DMS53 treated with DMSO at 0.1 percent for 48 hours (cell line): Measurements from ENCODE around the gene ZCCHC10.
"Not testable (repeated sequence)": the region's sequence is repeated elsewhere in the genome, so short reads cannot be mapped to it uniquely, and the experiment has no call there.

ENCODE experiments used
- DNase-seq: peaks from one replicate; lab custom pipeline; 2025; ENCODE audit not compliant: unreplicated experiment; lab: John Stamatoyannopoulos, UW

Gene ZCCHC10

DNA sequence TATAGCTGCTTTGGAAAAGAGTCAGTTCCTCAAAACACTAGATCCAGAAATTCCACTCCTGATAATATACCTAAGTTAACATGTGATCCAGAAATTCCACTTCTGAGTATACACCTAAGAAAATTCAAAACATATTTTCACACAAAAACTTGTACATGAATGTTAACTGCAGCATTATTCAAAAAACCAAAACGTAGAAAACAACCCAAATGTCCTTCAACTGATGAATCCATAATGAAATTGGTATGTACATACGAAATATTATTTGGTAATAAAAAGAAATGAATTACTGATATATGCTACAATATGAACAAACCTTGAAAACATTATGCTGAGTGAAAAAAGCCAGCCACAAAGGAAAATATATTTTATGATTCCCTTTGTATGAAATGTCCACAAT lies 46.4 kb downstream of the ZCCHC10 start:
- no peak for DNase-seq

DNA sequence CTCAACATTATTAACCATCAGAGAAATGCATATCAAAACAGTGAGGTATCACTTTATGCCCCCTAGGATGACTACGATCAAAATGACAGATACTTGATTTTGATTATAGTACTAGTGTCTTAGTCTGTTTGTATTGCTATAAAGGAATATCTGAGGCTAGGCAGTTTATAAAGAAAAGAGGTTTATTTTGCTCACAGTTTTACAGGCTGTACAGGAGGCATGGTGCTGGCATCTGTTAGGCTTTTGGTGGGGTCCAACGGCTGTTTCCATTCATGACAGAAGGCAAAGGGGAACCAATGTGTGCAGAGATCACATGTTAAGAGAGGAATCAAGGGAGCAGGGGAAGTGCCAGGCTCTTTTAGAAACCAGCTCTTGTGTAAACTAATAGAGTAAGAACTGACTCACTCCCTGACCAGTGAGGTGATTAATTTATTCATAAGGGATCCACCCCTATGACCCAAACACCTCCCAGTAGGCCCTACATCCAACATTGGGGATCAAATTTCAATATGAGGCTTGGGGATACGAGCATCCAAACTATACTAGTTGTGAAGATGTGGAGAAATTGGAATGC lies 46.9 kb downstream of the ZCCHC10 start:
- peak; percentile 39 for DNase-seq

DNA sequence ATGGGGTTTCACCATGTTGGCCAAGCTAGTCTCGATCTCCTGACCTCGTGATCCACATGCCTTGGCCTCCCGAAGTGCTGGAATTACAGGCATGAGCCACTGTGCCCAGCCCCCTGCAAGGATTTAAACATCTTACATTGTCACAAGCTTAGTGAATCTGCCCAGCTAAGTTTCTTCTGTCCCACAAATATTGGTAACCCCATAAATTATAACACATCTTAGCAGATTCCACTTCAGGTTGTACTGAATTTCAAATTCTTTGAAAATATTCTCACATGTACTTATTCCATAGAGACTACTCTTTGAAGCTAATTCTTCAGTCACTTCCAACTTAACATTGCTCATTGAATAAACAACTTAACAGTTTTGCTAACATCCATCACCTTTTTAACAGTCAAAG lies 49.5 kb downstream of the ZCCHC10 start:
- no peak for DNase-seq

DNA sequence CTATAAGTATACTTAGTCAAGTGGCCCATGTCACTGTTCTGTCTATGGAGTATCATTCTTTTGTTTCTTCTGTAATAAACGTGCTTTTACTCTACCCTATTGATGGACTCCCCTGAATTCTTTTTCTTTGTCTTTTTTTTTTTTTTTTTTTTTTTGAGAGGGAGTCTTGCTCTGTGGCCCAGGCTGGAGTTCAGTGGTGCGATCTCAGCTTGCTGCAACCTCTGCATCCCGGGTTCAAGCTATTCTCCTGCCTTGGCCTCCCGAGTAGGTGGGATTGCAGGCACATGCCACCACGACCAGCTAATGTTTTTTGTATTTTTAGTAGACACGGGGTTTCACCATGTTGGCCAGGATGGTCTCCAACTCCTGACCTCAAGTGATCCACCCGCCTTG lies 53.9 kb downstream of the ZCCHC10 start:
- not testable (repeated sequence) for DNase-seq

DNA sequence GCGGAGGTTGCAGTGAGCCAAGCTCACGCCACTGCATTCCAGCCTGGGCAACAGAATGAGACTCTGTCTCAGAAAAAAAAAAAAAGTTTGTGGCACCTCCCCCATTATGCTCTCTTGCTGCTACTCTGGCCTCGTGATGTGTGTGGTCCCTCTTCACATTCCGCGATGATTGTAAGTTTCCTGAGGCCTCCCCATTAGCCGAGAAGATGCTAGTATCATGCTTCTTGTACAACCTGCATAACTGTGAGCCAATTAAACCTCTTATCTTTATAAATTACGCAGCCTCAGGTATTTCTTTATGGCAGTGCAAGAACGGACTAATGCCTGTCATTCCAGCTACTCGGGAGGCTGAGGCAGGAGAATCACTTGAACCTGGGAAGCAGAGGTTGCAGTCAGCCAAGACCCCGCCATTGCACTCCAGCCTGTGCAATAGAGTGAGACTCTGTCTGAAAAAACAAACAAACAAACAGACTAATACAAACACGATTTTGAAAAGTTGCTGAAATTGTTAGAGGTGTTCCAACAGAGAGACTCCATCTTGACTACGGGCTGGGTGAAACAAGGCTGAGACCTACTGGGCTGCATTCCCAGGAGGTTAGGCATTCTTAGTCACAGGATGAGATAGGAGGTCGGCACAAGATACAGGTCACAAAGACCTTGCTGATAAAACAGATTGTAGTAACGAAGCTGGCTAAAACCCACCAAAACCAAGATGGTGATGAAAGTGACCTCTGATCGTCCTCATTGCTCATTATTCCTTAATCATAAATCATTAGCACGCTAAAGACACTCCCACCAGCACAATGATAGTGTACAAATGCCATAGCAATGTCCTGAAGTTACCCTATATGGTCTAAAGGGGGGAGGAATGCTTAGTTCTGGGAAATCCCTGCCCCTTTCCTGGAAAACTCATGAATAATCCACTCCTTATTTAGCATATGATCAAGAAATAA lies 54.6 kb downstream of the ZCCHC10 start:
- no peak for DNase-seq

DNA sequence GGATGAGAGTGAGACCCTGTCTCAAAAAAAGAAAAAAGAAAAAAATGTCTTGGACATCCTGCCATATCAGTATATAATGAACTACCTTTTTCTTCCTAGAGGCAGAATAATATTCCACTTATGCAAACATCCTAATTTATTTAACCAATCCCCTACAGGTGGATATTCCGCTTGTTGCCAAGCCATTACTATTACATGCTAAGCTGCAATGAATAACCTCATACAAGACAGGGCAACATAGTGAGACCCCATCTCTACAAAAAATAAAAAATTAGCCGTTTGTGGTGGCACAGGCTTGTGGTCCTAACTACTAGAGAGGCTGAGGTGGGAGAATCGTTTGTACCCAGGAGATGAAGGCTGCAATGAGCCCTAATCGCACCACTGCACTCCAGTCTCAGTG lies 61.2 kb downstream of the ZCCHC10 start:
- DNase-seq: no peak

DNA sequence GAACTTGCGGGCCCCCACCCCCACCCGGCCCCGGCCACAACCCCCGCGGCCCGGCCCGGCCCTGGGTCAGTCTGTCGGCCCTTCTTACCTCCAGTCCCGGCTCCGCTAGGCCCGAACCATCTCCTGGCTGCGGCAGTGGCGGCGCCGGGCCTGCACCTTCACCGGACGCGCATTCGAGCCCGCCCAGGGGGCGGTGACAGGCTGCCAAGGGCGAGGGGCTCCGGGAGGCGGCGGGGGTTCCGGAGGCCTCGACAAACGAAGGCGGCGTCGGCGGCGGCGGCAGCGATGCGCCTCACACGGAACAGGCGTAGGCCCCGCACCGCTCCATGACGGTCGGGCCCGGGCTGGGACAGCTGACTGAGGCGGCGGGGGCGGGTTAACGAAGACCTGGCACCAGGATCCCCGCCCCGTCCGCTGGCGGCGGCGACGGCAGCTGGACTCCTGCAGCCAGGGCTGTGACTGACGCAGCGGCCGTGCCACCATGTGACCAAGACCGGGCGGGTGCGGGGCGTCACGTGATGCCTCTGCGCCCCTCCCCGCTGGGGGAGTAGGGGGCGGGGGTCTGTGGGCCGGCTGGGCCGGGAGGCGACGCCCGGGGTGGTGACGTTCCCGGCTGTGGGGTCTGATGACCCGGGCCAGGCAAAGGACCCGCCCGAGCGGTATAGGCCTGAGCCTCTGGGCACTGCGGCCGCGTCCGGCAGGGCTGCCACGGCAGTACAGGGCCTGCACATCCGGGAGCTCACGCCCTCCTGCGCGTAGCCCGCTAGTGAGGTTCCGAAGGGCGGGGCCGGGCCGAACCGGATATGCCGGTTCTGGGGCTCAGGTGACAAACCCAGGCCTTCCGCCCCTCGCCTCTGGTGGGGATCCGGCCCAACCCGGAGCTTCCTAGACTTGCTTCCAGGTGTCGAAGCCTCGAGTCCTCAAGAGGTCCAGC lies 62.9 kb downstream of the ZCCHC10 start, which contains the start of gene AFF4:
Gene AFF4 (minus strand): TSS at position 464 of the 934 bp plus-strand sequence. CDS start 26,445 bp downstream, outside the sequence.
- DNase-seq: peak; percentile 89

DNA sequence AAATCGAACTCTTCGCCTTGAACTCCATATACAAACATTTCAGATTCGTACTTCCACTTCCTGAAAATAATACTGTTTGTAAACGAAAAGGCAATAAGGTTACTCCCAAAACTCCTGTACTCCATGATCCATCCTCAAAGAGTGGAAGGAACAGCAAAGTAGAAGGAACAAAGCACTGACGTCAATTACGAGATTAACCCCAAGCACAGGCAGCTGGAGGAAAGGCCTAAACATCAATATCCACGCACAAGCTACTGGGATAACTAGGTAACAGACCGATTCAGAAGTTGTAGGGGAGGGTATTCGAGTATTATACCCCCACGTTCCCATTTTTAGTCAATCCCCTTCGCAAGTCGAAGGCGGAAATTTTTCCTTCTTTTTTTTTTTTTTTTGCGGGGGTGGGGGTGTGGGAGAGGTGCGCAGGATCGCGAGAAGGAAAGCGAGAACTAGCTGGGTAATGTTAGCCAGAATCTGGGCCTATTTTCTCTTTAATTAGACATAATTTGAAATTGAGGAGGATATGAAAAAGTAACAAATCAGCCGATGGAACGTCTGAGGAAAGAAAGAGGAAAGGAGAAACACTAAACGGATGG lies 63.8 kb downstream of the ZCCHC10 start:
- DNase-seq: peak; percentile 59

DNA sequence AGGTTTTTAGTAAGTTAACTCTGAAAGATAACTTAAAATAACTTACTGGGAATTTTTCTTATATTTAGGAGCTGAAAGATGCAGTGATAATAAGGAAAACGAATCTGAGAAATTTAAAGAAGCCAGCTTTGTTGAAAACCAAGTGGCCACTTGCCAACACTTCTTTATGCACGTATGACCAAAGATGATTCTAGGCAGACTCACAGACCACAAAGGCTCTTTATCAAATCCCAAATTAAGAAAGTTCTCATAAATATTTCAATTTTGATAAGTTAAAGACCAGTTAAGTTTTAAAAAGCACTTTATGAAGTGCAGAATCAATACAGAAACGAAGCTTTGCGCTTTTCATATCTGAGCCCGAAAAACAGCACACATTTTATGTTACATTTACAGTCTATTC lies 64.5 kb downstream of the ZCCHC10 start:
- no peak for DNase-seq

DNA sequence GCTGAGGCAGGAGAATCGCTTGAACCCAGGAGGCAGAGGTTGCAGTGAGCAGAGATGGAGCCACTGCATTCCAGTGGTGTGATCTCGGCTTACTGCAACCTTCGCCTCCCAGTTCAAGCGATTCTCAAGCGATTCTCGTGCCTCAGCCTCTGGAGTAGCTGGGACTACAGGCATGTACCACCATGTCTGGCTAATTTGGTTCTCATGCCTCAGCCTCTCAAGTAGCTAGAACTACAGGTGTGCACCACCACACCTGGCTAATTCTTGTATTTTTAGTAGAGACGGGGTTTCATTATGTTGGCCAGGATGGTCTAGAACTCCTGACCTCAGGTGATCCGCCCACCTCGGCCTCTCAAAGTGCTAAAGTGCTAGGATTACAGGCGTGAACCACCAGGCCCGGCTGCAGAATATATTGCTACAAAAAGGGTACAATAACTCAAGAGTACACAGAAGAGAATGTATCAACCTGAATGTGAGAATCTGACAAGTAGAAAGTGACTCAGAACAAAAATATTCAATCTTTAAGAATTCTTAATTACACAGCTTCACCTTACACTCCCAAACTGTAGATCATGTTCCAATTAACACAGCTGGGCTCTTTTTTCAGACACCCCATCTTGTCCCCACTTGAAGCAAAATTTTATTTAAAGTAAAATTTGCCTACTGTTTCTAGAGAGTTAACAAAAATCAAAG lies 65.1 kb downstream of the ZCCHC10 start:
- DNase-seq: not testable (repeated sequence)

DNA sequence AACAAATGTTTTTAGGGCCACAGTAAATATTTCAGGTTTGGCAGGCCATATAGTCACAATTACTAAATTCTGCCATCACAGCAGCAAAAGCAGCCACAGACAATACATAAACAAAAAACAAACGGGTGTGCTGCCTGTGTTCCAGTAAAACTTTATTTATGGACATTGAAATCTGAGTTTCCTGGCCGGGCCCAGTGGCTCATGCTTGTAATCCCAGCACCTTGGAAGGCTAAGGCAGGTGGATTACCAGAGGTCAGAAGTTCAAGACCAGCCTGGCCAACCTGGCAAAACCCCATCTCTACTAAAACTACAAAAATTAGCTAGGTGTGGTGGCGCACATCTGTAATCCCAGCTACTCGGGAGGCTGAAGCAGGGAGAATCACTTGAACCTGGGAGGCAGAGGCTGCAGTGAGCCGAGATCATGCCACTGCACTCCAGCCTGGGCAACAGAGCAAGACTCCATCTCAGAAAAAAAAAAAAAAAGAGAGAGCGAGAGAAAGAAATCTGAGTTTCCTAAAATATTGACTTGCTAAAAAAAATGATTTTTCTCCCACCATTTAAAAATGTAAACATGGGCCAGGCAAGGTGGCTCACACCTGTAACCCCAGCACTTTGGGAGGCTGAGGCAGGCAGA lies 70.1 kb downstream of the ZCCHC10 start:
- DNase-seq: not testable (repeated sequence)

DNA sequence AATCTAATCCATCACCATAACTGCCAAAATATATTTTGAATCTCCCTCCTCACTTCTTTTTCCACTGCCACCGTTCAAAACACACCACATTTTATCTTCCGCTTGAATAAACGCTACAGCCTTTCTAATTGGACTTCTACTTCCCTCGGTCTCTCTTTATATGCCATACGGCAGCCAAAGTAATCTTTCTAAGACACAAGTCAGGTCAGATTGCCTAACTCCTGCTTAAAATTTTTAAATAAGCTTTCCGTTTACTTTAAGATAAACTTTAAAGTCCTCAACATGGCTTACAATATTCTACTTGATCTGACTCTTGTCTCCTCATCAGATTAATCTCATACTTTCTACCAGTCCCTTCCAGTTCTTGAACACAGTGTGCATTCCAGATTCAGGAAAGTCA lies 72.6 kb downstream of the ZCCHC10 start:
- no peak for DNase-seq

DNA sequence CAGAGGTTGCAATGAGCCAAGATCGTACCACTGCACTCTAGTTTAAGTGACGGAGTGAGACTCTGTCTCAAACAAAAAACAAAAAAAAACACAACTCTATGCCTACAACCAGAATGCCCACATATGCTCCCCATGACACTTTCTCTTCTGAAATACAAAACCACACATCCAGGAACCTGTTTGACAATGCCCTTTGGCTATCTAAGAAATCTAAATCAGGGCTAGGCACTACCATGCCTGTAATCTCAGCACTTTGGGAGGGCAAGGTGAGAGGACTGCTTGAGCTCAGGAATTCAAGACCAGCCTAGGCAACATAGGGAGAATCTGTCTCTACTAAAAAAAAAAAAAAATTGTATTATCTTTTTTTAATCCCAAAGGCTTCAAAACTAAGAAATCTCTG lies 73.5 kb downstream of the ZCCHC10 start:
- no peak for DNase-seq

DNA sequence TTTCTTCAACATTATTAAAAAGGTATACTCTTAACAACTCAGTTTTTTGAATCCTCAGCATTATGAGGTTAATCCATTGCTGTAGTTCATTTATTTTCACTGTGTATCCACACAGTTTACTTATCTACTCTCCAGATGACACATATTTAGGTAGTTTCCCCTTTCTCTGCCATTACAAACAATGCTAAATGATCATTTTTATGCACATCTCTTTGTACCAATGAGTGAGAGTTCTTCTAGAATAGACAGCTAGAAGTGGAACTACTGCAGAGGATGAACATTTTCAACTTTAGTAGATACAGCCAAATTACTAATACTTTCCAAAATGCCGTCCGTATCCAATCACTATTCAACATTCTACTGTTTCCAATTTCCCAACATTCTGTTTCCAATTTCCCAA lies 74.5 kb downstream of the ZCCHC10 start:
- no peak for DNase-seq

DNA sequence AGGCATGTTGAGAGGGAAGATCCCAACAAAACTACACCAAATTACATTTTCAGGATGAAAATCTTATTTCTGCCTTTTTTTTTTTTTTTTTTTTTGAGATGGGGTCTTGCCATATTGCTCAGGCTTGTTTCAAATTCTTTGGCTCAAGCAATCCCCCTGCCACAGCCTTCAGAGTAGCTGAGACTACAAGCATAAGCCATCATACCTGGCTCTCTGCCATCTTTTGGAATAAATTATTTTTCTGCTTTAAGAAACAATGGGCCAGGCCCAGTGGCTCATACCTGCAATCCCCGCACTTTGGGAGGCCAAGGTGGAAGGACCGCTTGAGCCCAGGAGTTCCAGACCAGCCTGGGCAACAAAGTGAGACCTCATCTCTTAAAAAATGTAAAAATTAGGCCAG lies 77.2 kb downstream of the ZCCHC10 start:
- DNase-seq: no peak

DNA sequence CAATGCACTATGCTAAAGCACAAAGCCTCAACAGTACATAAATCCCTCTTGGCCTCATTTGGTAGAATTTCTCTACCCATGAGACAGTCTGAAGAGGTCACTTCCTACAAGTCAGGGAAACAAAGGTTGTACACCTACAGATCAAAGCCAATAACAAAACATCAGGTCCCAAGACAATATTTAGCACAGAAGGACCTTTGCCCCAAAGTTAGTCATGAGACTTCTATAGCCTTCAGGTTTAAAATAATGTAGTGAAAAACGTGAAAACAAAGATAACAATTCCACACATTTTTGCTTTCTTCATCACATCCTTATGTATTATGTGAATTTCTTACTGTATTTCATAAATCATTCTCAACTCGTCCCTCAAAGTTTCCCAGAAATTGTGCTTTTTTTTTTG lies 78.7 kb downstream of the ZCCHC10 start:
- no peak for DNase-seq
